Right forelimb (tissue), 1 donor: ENCODE results near the gene KBTBD2.
A peak's percentile ranks its signal among the peaks of the same experiment; 100 is the strongest.
"Not testable (repeated sequence)": the region's sequence is repeated elsewhere in the genome, so short reads cannot be mapped to it uniquely, and the experiment has no call there.

ENCODE experiments used
- DNase-seq: peaks from one replicate; pipeline ENCODE4 v3.0.0-alpha.2; 2018

KBTBD2 gene

GRCh38 chr7:32891043-32891799 lies at the start of gene KBTBD2:
Gene KBTBD2, minus strand, starts transcription at chr7:32891760. Its CDS starts 12,156 bp downstream, at chr7:32879604.
- DNase-seq = peak; percentile 90

DNA sequence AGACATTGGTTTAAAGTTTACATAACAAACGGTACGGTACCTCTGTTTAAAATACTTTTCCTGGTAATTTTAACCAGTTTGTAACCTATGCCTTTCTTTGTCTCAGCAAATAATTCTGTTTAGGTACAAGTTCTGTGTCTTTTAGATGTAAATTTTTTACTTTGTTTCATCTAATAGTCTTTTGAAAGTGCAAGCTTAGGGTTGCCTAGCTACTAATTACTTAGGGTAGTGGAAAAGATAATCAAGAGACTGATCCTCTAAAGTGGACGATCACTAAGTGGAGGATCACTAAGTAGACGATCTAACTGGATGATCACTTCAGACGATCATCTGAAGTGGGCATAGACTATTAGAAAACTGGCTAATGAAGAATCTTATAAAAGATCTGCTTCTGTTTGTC lies 49.6 kb upstream of the KBTBD2 start:
- no peak for DNase-seq

DNA sequence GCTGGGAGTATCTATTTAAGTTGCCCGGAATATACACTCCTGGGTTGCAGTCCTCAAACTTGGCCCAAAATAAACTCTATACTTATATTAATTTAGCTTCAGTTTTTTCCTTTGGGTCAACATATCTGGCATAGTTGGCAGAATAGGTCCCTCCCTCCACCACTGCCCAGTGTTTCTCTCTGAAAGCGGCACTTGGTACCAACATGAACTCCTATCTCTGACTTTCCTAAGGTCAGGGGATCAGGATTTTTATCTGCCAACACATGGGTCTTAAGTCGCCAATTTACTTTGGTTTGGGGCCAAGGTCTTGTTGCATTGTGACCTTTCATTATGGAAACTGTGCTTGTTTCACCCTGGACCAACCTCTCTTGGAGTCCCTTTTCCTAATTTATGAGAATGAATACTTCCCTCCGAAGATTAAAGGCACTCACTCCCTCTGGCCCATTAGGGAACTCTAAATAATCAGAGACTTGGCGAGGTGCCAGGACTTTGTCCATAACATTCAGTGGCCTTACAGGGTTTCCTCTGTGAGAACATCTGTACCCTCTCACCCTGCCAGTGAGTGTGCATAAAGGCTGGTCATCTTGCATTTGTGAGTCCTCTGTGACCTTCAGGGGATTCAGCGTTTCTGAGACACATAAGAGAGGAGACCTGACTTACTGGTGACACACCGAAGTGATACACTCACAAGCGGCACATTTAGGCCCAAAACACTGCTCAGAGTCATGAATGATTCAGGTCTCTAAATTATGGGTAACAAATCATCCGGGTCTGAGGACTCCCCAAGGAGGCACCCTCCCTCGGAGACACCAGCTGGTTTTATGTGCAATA lies 46.0 kb upstream of the KBTBD2 start:
- DNase-seq = no peak

GRCh38 chr7:32936689-32937088 lies 45.1 kb upstream of the KBTBD2 start:
- DNase-seq = no peak

DNA sequence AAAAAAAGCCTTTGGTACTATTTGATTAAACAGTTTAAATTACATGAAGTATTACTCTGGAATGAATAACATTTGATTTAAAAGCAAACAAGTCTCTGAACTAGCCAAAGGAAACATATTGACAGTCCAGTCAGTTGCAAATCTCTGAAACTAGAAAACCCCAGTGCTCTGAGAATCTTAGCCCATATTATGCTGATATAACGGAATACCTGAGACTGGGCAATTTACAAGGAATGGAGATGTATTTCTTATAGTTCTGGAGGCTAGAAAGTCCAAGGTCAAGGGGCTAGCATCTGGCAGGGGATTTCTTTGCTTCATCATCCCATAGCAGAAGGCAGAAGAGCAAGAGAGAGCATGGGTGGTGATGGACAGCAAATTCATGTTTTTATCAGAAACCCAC lies 44.0 kb upstream of the KBTBD2 start:
- no peak for DNase-seq

DNA sequence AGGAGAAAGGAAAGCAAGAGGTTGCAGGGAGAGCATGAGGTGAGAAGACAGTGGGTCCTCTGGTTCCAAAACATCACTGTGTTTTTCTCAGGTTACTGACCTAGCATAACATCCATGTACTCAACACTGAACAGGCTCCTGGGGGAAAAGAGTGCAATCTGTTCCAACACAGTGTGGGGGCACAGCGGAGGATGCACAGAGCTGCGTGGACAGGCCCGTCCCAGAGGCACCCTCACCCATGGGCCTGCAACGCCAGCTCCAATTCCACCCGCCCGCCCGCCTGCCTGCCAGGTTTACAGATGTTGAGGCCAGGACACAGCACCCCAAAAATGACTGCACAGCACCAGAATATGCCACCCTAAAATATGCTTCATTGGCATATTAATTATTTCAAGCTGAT lies 38.8 kb upstream of the KBTBD2 start:
- DNase-seq = no peak

DNA sequence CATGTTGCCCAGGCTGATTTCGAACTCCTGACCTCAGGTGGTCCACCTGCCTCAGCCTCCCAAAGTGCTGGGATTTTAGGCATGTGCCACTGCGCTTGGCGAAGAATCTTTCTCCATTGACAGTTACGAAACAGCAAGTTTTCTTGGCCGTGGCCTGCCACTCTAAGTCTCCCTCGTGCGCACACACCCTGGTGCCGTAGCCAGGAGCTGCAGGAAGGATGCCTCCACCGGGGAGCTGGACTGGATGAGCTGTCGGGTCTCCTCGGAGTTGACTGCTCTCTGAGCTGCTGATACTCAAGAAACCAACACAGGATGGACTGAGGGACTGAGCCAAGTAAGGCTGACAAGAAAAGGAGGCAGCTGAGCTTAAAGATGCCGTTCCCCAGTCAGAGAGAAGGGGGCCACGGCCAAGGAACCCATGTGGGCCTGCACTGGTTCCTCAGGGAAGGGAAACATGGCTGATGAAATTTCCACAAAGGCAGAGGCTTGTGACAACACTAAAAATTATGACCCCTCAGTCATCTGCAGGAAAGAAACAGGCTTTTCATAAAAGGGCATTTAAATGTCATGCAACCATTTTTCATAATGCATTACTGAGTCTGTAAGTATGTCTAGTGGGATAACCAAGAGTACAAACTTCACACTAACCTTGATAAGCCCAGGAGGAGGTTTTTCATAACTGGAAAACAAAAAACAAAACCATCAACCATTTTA lies 38.0 kb upstream of the KBTBD2 start:
- no peak for DNase-seq

DNA sequence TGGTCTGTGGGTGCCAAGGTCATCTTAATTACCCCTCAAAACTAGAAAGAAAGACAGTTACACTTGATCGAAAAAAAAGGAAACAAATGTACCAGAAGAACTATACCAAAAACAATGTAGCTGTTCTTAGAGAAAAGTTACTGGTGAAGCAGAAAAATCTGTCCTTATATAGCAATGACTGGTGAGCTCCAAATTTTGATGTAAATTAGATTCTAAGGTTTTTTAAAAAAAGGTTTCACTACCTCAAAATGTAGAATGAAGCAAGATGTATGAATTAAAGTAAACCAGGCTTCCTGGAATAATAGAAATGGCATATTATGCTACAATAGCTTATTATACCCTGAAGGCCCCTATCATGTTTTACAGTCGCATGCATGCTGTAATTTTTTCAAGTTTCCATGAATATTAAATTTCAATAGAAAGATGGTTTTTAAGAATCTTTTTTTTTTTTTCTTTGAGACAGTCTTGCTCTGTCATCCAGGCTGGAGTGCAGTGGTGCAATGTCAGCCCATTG lies 37.3 kb upstream of the KBTBD2 start:
- no peak for DNase-seq

DNA sequence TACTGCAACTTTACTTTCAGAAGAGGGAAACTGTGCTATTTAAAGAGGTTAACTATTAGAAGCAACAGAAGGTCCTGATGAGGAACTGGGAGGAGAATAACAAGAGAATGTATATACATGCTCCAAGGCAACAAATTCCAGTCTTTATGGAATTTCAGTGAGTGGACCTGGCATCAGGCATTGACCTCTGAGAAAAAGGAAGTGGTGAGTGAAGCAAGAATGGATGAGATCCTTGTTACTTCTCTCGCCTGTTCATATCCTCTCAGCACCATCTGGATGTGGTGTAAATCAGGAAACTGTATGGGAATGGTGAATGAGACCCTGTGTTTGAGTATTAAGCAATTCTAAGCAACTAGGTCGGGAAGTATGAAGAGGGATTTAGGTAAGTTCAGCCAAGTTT lies 30.3 kb upstream of the KBTBD2 start:
- DNase-seq = no peak

DNA sequence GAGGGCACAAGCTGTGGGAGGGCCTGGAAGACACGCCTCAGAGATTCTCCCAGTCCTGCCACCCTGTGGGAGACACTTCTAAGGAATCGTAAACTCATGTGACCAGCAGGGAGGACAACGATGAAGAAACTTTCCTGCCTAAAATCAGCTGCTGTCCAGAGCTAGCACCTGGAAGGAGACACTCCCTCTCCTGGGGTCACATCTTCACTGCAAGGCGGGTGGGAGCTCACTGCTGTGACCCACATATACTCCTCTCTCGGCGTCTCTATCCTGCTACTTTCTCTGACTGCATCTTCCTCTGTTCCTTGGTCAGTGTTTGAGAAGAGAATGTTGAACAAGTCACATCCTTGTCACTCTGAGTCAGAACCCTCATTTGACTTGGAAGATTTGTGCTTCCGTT lies 25.4 kb upstream of the KBTBD2 start:
- not testable (repeated sequence) for DNase-seq

GRCh38 chr7:32916006-32916405 lies 24.4 kb upstream of the KBTBD2 start:
- no peak for DNase-seq

DNA sequence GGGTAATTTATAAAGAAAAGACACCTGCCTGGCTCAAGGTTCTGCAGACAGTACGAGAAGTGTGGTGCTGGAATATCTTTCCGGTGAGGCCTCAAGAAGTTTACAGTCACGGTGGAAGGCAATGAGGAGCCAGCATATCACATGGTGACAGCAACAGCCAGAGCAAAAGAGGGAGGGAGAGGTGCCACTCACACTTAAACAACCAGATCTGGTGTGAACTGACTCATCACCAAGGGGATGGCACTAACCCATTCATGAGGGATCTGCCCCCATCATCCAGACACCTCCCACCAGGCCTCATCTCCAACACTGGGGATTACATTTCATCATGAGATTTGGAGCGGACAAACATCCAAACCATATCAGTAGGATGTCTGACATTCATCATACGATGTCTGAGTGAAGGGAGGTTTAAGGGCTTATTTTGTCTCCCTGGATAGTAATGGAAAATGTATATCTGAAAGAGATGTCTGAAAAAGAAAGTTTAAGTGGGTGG lies 23.5 kb upstream of the KBTBD2 start:
- DNase-seq = no peak

DNA sequence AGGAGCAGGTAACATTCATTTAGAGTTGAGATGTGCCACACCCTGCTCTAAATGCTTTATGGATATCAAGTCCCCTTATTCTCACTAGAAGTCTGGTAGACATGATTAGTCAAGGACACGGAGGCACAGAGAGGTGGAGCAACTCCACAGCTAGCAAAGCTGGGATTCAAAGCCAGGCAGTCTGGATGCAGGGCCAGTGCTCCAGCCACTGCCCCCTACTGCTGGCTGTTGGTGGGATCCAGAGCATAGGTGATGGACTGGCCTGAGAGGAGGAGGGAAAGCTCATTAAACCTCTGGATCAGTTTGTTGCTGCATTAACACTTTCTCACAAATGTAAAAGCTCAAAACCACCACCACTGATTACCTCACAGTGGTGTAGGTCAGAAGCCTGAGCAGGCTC lies 22.6 kb upstream of the KBTBD2 start:
- no peak for DNase-seq

DNA sequence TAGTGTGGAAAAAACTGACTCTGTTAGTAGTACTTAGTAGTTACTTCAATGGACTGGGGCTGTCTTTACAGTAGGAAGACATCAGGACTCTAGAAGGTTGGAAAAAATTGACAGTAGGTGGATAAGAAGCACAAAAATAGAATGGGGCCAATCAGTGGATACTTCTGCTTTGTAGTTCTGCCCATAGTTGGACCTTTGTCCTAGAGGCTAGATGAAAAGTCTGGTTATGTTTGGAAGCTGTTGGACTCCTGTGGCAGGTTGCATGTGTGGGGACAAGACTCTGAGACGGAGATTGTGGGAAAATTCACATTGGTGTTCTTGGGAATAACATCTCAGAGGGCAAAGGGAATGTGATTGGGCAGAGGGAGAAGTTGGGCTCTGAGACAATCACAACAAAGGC lies 18.6 kb upstream of the KBTBD2 start:
- no peak for DNase-seq

- DNase-seq = peak; percentile 84
These were observed 13.7 kb upstream of the KBTBD2 start for GRCh38 chr7:32905175-32905662.

DNA sequence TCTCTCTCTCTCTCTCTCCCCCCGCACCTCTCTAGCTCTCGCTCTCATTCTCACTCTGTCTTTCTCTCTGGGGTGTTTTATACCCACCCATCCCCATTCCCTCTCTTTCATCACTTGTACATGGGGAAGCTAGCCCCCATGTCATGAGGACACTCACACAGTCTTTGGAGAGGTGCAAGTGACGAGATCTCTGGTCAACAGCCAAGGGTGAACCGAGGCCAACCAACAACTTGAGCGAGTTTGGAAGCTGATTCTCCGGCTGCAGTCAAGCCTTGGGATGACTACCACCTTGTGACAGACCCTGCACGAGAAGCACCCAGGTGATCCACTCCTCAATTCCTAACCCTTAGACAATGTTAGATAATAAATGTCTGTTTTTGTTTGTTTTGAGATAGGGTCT lies 10.1 kb upstream of the KBTBD2 start:
- DNase-seq = no peak

DNA sequence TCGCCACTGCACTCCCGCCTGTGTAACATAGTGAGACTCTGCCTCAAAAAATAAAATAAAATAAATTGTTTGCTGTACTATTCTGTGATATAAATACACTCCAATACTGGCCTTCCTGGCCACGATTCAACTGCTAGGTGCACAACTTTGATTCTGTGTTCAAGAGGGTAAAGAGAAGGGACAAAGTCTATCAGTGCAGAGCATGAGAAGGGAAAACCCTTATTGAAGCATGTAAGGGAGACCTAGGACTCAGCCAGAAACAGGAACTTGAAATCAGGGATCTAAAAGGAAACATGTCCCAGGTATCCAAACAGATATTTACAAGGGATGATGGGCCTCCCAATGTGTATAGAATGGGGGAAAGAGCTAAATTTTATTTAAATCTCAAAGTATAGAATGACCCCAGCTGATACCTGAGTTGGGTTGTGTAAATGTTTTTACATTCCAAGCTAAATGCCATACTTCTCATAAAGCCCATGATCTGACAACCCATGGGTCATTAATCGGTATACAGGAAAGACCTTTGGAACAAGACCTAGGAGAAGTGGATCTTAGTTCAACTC lies 9.0 kb upstream of the KBTBD2 start:
- DNase-seq = no peak

DNA sequence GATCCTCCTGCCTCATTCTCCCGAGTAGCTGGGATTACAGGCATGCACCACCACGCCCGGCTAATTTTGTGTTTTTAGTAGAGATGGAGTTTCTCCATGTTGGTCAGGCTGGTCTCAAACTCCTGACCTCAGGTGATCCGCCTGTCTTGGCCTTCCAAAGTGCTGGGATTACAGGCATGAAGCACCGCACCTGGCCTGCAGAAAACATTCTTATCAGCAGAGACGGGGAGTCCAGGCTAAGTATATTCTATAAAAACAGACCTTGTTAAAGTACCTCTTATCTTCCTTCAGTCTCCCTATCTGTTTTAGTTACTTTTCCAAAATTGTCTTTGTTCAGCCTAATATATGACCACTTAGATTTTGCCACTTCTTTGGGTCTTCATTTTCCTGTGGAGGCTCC lies 5.8 kb upstream of the KBTBD2 start:
- not testable (repeated sequence) for DNase-seq

- DNase-seq = no peak
These were observed 5.2 kb upstream of the KBTBD2 start for GRCh38 chr7:32896564-32897347.

GRCh38 chr7:32894171-32894570 lies 2.6 kb upstream of the KBTBD2 start:
- no peak for DNase-seq

GRCh38 chr7:32893722-32894121 lies 2.2 kb upstream of the KBTBD2 start:
- no peak for DNase-seq

DNA sequence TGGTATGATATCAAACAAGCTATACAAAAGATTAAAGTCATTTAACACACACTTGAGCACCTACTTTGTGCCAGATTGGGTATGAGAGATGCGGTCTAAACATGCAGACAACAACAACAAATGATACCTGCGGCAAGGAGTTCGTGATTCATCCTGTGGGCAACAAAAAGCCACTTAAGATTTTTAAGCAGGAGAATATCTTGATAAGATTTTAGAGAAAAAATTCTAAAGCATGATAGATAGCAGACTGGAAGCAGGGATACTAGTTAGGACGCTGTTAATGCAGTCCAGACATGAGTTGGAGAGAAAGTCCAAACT lies 1.6 kb upstream of the KBTBD2 start:
- no peak for DNase-seq
